Stomach (tissue), 4 donors: ENCODE measurements around the gene SOX6.

ENCODE experiments used
- CTCF ChIP-seq, 7 experiments: fragments of 450-650 bp in 4 of 7; fragments of 200-600 bp in 3 of 7; sonication (generic) in 3 of 7; IDR thresholded peaks; one replicate each; pipeline ENCODE4 v1.5.1; 2016 to 2019; ENCODE audit warnings: antibody characterized with exemption in 7 of 7, control low read depth in 2 of 7, mild to moderate bottlenecking in 1 of 7
- EP300 ChIP-seq: sonication (generic); formaldehyde crosslinking; IDR thresholded peaks from one replicate; pipeline ENCODE4 v1.6.1; 2017; ENCODE audit warnings: antibody characterized with exemption
- POLR2A ChIP-seq, 4 donors: fragments of 450-650 bp; IDR thresholded peaks; one replicate each; pipeline ENCODE4 v1.6.1; 2016; ENCODE audit warnings: antibody characterized with exemption in 4 of 4, control low read depth in 2 of 4, mild to moderate bottlenecking in 1 of 4, moderate library complexity in 1 of 4
- POLR2AphosphoS5 ChIP-seq, 3 donors: sonication (generic); formaldehyde crosslinking; IDR thresholded peaks; one replicate each; pipeline ENCODE4 v1.6.1; 2016; ENCODE audit warnings: antibody characterized with exemption in 3 of 3

GRCh38 chr11:16041207-16041606 lies 315.1 kb downstream of the SOX6 start:
- TF ChIP-seq POLR2A (IDR thresholded peaks at IDR 0.05) (no peak), CTCF (IDR thresholded peaks at IDR 0.05) (no peak), POLR2AphosphoS5 (IDR thresholded peaks at IDR 0.05) (no peak), EP300 (no peak)
